ENCODE data around the gene DYRK4.

DNA sequence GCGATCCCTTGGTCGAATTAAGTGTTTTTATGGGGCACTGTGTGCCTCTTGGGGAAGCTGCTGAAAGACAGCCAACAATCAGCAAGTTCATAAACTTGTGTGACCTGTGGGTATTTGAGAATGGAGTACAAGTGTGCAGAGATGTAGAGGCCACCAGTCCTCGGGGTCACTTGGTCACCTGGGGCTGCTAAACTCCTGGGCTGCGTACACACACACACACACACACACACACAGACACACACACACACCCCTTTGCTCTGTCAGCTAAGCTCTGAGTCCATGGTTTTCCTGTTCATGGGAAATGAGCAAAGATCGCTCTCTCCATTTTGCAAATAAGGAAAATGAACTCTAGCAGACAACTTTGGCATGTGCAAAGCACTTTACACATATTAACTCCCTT lies 24.5 kb downstream of the DYRK4 start:
- TF ChIP-seq POLR2A (IDR thresholded peaks at IDR 0.05) (no peak), CTCF (IDR thresholded peaks at IDR 0.05) (no peak)
